Smooth muscle cell (in vitro differentiated cells): ENCODE results near the gene FUT6. TPM values are rescaled to one million over a fixed set of nuclear protein-coding genes. Genes with fewer than 3 reads are reported as not detected.
"Not testable (repeated sequence)": the region's sequence is repeated elsewhere in the genome, so short reads cannot be mapped to it uniquely, and the experiment has no call there.

ENCODE experiments used
- DNase-seq: peaks from one replicate; lab custom pipeline; 2025; ENCODE audit not compliant: unreplicated experiment; lab: John Stamatoyannopoulos, UW
- H2AFZ ChIP-seq: fragments of 200-600 bp; sonication (generic); 2 replicates; pipeline ENCODE4 v1.6.0; 2016; ENCODE audit warnings: antibody characterized with exemption, low read depth, mild to moderate bottlenecking
- H3F3A ChIP-seq: fragments of 200-600 bp; sonication (generic); 2 replicates; pipeline ENCODE4 v1.6.0; 2017; ENCODE audit warnings: antibody characterized with exemption, low read depth
- H3K27ac ChIP-seq: fragments of 200-600 bp; sonication (generic); 2 replicates; pipeline ENCODE4 v1.5.1; 2016; ENCODE audit warnings: low read depth, mild to moderate bottlenecking
- H3K27me3 ChIP-seq: fragments of 200-600 bp; sonication (generic); 2 replicates; pipeline ENCODE4 v1.6.1; 2016; ENCODE audit warnings: low read depth, mild to moderate bottlenecking
- H3K36me3 ChIP-seq: fragments of 200-600 bp; sonication (generic); 2 replicates; pipeline ENCODE4 v1.5.1; 2016; ENCODE audit warnings: low read depth
- H3K4me1 ChIP-seq: fragments of 200-600 bp; sonication (generic); 2 replicates; pipeline ENCODE4 v1.5.1; 2016; ENCODE audit warnings: low read depth
- H3K4me2 ChIP-seq: fragments of 200-600 bp; sonication (generic); 2 replicates; pipeline ENCODE4 v1.6.0; 2016; ENCODE audit warnings: mild to moderate bottlenecking
- H3K4me3 ChIP-seq: fragments of 200-600 bp; sonication (generic); 2 replicates; pipeline ENCODE4 v1.5.1; 2016; ENCODE audit warnings: mild to moderate bottlenecking
- H3K79me2 ChIP-seq: fragments of 200-600 bp; sonication (generic); 2 replicates; pipeline ENCODE4 v1.6.0; 2016; ENCODE audit warnings: low read depth, mild to moderate bottlenecking
- H3K9ac ChIP-seq: fragments of 200-600 bp; sonication (generic); 2 replicates; pipeline ENCODE4 v1.6.0; 2016; ENCODE audit warnings: low read depth
- H3K9me3 ChIP-seq: fragments of 200-600 bp; sonication (generic); replicated peaks from 2 replicates; pipeline ENCODE4 v1.5.1; 2016; ENCODE audit warnings: low read depth
- H4K20me1 ChIP-seq: fragments of 200-600 bp; sonication (generic); 2 replicates; pipeline ENCODE4 v1.6.0; 2016; ENCODE audit warnings: low read depth
- WGBS: methylation state at CpG from one replicate; pipeline ENCODE4 v1.1.7; 2016; ENCODE audit warnings: low lambda C conversion rate; 5-methylcytosine and 5-hydroxymethylcytosine counted together
- polyA plus RNA-seq: library from polyadenylated mRNA; unstranded; fragments of >200 nt; fragmentation: Nextera tagmentation; extraction: Ambion mirVana; gene quantifications from 2 replicates; pipeline ENCODE4 v1.2.1, GENCODE V29; 2016
- total RNA-seq: library from RNA; depleted of rRNA; stranded (reverse); fragments of >200 nt; gene quantifications from 2 replicates; pipeline ENCODE4 v1.2.3, GENCODE V29; 2014
- TF ChIP-seq, protein P1 (sequence below): fragments of 200-600 bp; sonication (generic); IDR thresholded peaks from 2 replicates; pipeline ENCODE4 v1.5.1; 2017; ENCODE audit warnings: borderline replicate concordance, mild to moderate bottlenecking, antibody characterized with exemption; ENCODE audit not compliant: insufficient read depth, poor library complexity, severe bottlenecking

FUT6 gene
- total and polyA plus RNA-seq, 2 experiments from 2014 or later, result not detected

DNA sequence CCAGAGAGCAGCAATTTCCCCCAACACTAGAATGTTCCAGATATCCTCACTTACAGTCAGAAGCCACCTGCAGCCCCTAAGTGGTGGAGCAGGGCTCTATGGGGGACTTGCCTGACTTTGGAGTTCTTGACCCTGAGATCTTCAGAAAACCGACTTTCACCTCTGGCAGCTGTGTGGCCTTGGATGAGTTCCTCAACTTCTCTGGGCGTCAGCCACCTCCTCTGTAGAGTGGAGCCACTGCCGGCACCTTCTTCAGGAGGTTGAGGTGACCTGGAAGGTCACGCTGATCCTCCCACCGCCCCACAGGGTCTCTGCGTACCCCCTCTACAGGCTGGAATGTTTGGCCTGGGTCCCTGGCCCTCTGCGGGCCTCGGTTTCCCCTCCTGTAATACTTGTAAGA lies 37.9 kb upstream of the FUT6 start:
- Histone ChIP-seq H3K9me3 (no peaks in the 10 kb centered on the region), H3K9ac (no peak overlapping the region), H3F3A (no peaks in the 10 kb centered on the region), H3K79me2 (no peaks in the 10 kb centered on the region), H3K27ac (no peak overlapping the region), H4K20me1 (no peaks in the 10 kb centered on the region), H3K27me3 (no peaks in the 10 kb centered on the region), H2AFZ (no peak overlapping the region), H3K4me1 (peaks cover 10% of the 10 kb centered on the region), H3K4me3 (no peak overlapping the region), H3K4me2 (no peak overlapping the region), H3K36me3 (no peaks in the 10 kb centered on the region)
- TF ChIP-seq, protein P1, sequence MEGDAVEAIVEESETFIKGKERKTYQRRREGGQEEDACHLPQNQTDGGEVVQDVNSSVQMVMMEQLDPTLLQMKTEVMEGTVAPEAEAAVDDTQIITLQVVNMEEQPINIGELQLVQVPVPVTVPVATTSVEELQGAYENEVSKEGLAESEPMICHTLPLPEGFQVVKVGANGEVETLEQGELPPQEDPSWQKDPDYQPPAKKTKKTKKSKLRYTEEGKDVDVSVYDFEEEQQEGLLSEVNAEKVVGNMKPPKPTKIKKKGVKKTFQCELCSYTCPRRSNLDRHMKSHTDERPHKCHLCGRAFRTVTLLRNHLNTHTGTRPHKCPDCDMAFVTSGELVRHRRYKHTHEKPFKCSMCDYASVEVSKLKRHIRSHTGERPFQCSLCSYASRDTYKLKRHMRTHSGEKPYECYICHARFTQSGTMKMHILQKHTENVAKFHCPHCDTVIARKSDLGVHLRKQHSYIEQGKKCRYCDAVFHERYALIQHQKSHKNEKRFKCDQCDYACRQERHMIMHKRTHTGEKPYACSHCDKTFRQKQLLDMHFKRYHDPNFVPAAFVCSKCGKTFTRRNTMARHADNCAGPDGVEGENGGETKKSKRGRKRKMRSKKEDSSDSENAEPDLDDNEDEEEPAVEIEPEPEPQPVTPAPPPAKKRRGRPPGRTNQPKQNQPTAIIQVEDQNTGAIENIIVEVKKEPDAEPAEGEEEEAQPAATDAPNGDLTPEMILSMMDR, result no peak
- no peak for DNase-seq
- 90% methylated on average over 8 of the region's 8 CpGs for WGBS

DNA sequence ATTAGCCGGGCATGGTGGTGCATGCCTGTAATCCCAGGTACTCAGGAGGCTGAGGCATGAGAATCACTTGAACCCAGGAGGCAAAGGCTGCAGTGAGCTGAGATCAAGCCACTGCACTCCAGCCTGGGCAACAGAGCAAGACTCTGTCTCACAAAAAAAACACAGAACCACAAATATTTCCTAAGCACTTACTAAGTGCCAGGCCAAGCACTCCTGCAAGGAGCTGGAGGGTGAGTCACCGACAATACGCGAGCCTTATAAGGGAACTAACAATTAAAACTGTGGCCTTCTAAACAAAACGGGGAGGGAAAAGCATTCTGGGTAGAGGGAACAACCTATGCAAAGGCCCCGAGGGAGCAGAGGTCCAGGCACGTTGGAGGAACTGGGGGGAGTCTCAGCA lies 35.0 kb upstream of the FUT6 start:
- not testable (repeated sequence) for H3K4me2 ChIP-seq, DNase-seq, H3K36me3 ChIP-seq, H3K4me1 ChIP-seq, H2AFZ ChIP-seq, H4K20me1 ChIP-seq, H3F3A ChIP-seq, H3K27ac ChIP-seq, H3K27me3 ChIP-seq, H3K79me2 ChIP-seq, H3K9me3 ChIP-seq, H3K4me3 ChIP-seq, H3K9ac ChIP-seq
- 64% methylated on average over 7 of the region's 7 CpGs for WGBS

DNA sequence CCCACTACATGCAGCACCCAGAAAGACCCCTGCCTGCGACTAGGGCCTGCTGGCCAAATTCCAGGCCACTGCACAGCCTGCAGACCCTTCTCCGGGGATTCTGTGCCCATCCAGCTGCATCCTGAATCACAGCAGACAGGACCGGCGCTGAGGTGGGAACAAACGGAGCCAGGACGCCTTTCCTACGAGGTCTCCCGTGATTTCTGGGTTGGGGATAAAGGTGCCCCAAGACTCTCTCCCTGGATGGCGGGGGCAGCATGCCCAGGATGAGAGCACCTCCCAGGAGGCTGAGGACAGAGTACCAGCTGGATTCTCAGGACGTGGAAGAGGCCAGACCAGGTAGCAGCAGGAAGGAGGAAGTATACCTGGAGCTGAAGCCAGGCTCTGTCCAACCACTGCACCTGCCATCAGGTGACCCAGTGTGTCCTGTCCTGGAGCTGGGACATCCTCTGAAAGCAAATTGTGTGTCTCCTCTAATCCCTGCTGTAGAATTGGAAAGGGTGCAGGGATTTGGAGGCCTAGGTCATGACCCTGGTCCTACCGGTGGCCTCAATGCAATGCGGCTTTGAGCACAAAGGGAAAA lies 34.2 kb upstream of the FUT6 start:
- H3K4me2 ChIP-seq, result no peak overlapping the region
- no peaks in the 10 kb centered on the region for H3K36me3 ChIP-seq
- no peaks in the 10 kb centered on the region for H3K4me1 ChIP-seq
- no peaks in the 10 kb centered on the region for H3K79me2 ChIP-seq
- no peak overlapping the region for H2AFZ ChIP-seq
- DNase-seq, result no peak
- no peaks in the 10 kb centered on the region for H3K9me3 ChIP-seq
- H3K4me3 ChIP-seq, result no peak overlapping the region
- no peaks in the 10 kb centered on the region for H3K27me3 ChIP-seq
- H3F3A ChIP-seq, result no peaks in the 10 kb centered on the region
- H4K20me1 ChIP-seq, result no peaks in the 10 kb centered on the region
- 96% methylated on average over 12 of the region's 12 CpGs for WGBS
- no peak overlapping the region for H3K9ac ChIP-seq
- TF ChIP-seq, protein P1, result no peak
- no peak overlapping the region for H3K27ac ChIP-seq

DNA sequence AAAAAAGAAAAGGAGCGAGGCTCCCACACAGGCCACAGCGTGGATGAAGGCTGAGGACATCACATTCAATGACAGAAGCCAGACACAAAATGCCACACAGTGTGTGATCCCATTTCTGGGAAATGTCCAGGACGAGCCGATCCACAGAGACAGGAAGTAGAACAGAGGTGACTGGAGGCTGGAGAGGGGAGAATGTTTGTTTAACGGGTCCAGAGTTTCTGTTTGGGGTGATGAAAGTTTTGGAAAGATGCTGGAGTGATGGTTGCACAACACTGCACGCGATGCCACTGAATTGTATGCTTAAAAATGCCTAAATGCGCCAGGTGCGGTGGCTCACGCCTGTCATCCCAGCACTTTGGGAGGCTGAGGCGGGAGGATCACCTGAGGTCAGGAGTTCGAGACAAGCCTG lies 31.5 kb upstream of the FUT6 start:
- Histone ChIP-seq H3K27ac (no peak overlapping the region), H3F3A (no peaks in the 10 kb centered on the region), H4K20me1 (no peaks in the 10 kb centered on the region), H3K9me3 (no peaks in the 10 kb centered on the region), H2AFZ (no peak overlapping the region), H3K4me2 (no peak overlapping the region), H3K27me3 (no peaks in the 10 kb centered on the region), H3K36me3 (no peaks in the 10 kb centered on the region), H3K4me3 (no peak overlapping the region), H3K9ac (no peak overlapping the region), H3K4me1 (no peaks in the 10 kb centered on the region), H3K79me2 (no peaks in the 10 kb centered on the region)
- TF ChIP-seq, protein P1, result no peak
- 58% methylated on average over 12 of the region's 12 CpGs for WGBS
- DNase-seq, result no peak
